Fibroblast of the aortic adventitia (primary cell): ENCODE results near the gene SERPINB1. TPM values are rescaled to one million over a fixed set of nuclear protein-coding genes. Genes with fewer than 3 reads are reported as not detected.
A peak's percentile ranks its signal among the peaks of the same experiment; 100 is the strongest.

Experiments
- DNase-seq: peaks from one replicate; pipeline ENCODE4 v3.0.0-alpha.2; 2010; ENCODE audit warnings: low read depth
- H3K4me3 ChIP-seq: 2 replicates; pipeline ENCODE4 v1.5.1; 2011; ENCODE audit warnings: low read depth, mild to moderate bottlenecking, control low read depth, low read length, moderate library complexity
- CTCF ChIP-seq: IDR thresholded peaks from 2 replicates; pipeline ENCODE4 v1.5.1; 2011; ENCODE audit warnings: mild to moderate bottlenecking, low read length, control low read depth, inconsistent platforms; ENCODE audit not compliant: insufficient read depth
- total RNA-seq: library from RNA; depleted of rRNA; stranded (reverse); fragments of >200 nt; gene quantifications from 2 replicates; pipeline ENCODE4 v1.2.3, GENCODE V29; 2012; ENCODE audit warnings: low replicate concordance

SERPINB1 gene
- total RNA-seq, 1 donor: 22.1 TPM

GRCh38 chr6:2872423-2873358 is 31.0 kb upstream of the SERPINB1 start:
- DNase-seq: peak; percentile 39
- TF ChIP-seq CTCF: no peak
- no peak overlapping the region for H3K4me3 ChIP-seq

- TF ChIP-seq CTCF: no peak
- H3K4me3 ChIP-seq: no peak overlapping the region
- no peak for DNase-seq
Measured at GRCh38 chr6:2871953-2872352, 30.3 kb upstream of the SERPINB1 start.

- DNase-seq: no peak
- no peak overlapping the region for H3K4me3 ChIP-seq
- TF ChIP-seq CTCF: no peak
Measured at GRCh38 chr6:2871102-2871501, 29.4 kb upstream of the SERPINB1 start.

- TF ChIP-seq CTCF: no peak
- DNase-seq: no peak
Measured at GRCh38 chr6:2870046-2870636, 28.5 kb upstream of the SERPINB1 start.

GRCh38 chr6:2868637-2869036 is 27.0 kb upstream of the SERPINB1 start:
- TF ChIP-seq CTCF: no peak
- no peak overlapping the region for H3K4me3 ChIP-seq
- no peak for DNase-seq

More at GRCh38 chr6:2870046-2870636, 28.5 kb upstream of the SERPINB1 start:
- no peak overlapping the region for H3K4me3 ChIP-seq

- H3K4me3 ChIP-seq: no peak overlapping the region
- TF ChIP-seq CTCF: no peak
- DNase-seq: no peak
Measured at GRCh38 chr6:2866171-2866846, 24.6 kb upstream of the SERPINB1 start.
